Right lobe of liver (tissue), 4 donors: ENCODE data around the gene TMED1.

Experiments used
- CTCF ChIP-seq, 4 donors: fragments of 200-600 bp in 3 of 4; fragments of 450-650 bp in 1 of 4; IDR thresholded peaks; one replicate each; pipeline versions ENCODE4 v1.5.1 to v1.8.0; 2016 to 2022; ENCODE audit warnings: antibody characterized with exemption in 4 of 4, mild to moderate bottlenecking in 2 of 4
- POLR2A ChIP-seq: fragments of 450-650 bp; IDR thresholded peaks from one replicate; pipeline ENCODE4 v1.6.1; 2017; ENCODE audit warnings: antibody characterized with exemption, mild to moderate bottlenecking
- donor health status: DM: no; HTN: no; CAD: no.
- donor health status: DM: no; HTN: no; CAD: no.
- donor health status: DM: no; HTN: yes; CAD: no.

DNA sequence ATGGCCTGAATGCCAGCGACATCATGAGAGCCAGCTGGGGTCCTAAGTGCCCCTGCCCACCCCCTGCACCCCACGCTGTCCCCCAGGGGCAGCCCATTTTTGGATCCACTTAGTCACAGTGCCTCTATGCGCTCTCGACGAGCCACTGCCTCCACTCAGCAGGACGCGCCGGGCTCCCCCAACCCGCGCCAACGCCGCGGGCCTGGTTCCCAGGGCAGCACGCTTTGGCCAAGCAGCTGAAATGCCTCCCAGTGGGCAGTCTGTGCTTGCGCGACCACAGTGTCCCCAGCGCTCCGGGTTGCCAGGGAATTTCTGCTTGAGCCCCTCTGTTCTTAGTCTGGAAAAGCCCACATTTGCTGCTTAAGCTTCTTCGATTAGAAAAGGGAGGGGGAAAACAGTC is 39.4 kb downstream of the TMED1 start:
- no peak for TF ChIP-seq CTCF (IDR thresholded peaks at IDR 0.05)
- no peak for TF ChIP-seq POLR2A
